Activated naive CD4-positive, alpha-beta T cell treated with anti-CD3 and anti-CD28 coated beads, Interleukin-2, amount 50 U/mL, for 16 hours (primary cell): ENCODE measurements around the gene CASK.
"Not testable (repeated sequence)": the region's sequence is repeated elsewhere in the genome, so short reads cannot be mapped to it uniquely, and the experiment has no call there.

Source experiments
- DNase-seq: peaks from one replicate; pipeline ENCODE4 v3.0.0-alpha.2; 2020

Gene CASK

DNA sequence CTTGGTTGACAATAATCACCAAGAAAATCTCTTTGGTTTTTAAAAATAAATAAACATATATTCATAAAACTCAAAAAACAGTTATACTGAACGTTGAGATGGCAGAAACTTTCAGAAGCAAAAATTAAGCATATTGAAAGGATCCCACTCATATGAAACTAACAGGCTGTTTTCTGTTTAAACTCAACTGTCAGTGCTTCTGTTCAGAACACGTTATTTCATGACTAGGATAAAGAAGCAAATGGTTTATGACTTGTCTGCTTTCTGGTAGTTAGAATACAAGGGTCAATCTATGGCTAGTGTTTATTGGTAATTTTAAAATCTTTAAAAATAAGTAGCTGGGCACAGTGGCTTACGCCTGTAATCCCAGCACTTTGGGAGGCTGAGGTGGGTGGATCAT lies 195.2 kb downstream of the CASK start:
- no peak for DNase-seq

DNA sequence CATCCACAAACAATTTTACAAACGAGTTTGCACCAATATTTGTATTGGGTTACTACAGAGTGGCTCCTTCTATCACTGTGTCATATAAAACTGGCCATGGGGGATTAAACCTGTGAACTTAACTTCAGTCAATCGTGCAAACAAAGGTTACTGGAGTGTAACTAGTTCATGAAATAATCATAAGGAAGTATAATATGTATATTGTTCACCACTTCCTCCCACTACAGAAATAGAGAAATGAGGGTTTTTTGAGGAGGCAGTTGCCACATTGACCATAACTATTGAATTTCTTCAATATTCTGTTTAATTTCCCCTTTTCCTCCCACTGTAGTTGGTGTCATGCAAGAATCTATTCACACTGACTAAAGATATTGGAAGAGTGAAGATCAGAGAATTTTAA lies 199.5 kb downstream of the CASK start, which contains the start of gene GPR82:
Gene GPR82 (plus strand): TSS at position 356 of the 400 bp plus-strand sequence. CDS start 2,846 bp downstream, outside the sequence.
- no peak for DNase-seq

DNA sequence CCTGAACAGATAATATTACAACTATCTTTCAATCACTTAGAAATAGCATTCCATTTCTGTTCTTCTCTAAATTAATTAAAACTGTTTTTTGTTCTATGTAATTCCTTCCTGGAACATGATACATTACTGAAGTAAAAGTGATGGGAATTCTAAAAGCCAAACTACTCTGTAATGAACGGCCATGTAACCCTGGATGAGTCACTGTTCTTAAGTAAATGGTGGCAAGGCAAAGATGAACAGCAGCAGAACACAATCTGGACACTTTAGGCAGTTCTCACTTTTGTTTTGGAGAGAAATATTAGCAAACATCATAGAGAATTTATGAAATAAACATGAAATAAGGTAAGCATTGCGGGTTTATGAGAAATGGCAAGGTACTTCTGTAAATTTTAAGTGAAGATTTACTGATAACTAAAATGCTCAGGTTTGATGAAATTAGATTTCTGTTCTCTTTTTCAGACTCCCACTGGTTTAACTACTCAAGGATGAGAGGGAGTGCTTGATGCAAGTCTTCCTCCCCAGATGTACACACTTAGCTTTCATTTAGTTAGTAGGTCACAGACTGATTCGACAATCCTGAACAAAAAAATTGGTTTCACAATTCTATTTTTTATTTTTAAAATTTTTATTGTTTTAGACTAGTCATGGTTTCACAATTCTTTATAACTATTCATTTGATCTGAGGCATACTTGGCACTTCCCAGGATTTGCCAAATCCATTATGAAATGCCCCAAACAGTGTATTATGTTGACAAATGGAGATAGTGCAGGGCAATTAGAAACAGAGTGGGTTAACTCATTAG lies 200.3 kb downstream of the CASK start:
- DNase-seq: no peak

DNA sequence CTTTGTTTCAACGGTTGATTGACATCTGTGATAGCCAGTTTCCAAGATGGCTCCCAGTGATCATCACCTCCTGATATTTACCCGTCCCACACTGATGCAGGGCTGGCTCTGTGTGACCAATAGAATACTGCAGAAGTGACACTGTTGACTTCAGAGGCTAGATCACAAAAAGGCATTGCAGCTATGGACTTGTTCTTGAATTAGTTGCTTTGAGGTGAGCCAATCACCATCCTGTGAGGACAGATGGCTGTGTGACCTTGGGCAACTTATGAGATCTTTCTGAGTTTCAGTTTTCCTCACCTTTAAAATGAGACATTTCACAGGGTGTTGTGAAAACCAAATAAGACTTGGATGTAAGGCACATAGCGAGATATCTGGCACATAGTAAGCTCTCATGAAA lies 201.1 kb downstream of the CASK start:
- DNase-seq: no peak

DNA sequence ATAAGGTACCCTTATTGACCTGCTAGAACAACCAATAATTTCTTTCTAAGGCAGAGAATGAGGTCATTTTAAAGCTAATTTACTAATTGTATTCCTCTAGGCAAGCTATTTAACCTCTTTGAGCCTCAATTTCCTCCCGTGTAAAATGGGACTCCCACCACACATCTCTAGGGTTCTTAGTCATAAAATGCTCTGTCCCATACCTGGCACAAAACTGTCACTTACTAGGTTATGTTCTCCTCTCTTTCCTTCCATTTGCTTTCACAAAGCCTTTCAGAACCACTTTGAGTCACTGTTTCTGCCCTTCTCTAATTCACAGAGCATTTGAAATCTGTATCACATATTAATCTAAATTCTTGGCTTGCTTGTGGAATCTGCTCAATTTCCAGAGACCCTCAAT lies 201.8 kb downstream of the CASK start:
- DNase-seq: no peak

DNA sequence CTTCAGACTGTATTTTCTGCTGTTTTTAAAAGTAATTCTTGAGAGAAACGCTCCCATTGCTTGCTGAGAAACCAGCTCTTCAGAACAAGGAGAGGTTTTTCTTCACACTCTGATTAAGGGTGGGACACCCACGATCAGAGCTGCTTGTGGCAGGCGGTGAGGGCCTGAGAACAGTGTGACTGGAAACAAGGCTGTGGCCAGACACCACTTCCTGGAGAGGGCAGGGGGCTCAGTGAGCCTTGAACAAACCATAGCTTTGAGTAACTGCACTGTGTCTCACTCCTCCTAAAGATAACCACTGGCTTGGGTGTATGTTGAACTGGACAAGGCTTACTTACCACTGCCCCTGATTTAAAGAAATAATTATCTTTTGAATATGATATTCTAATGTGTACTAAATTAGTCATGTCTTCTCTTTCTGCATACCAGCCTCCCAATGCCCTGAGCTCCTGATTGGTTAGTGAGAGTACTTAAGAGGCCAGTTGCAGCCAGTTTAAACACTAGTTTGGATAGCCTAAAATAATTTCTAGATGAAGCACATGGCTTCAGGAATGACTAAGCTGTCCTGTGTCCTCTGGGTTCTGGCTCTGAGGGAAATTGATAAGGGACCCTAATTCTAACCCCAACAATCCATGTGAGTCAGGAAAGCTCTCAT lies 203.1 kb downstream of the CASK start:
- no peak for DNase-seq

DNA sequence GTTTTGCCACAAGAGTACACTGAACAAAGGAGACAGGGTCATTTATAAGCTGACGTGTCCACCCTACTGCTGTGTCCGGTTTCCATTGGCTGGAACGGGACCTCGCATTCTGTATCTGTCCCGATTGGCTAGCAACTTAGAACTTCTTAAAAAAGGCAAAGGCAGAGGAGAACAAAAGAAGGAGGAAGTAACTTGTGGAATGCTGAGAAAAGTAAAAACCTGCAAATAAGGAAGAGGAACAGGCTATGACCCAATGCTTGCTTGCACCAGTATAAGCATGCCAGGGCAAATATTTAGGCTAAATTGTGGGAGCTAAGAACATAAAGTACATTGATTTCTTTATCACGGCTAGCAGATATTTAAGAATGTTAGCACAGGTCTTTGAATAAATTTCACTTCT lies 203.7 kb downstream of the CASK start:
- not testable (repeated sequence) for DNase-seq

DNA sequence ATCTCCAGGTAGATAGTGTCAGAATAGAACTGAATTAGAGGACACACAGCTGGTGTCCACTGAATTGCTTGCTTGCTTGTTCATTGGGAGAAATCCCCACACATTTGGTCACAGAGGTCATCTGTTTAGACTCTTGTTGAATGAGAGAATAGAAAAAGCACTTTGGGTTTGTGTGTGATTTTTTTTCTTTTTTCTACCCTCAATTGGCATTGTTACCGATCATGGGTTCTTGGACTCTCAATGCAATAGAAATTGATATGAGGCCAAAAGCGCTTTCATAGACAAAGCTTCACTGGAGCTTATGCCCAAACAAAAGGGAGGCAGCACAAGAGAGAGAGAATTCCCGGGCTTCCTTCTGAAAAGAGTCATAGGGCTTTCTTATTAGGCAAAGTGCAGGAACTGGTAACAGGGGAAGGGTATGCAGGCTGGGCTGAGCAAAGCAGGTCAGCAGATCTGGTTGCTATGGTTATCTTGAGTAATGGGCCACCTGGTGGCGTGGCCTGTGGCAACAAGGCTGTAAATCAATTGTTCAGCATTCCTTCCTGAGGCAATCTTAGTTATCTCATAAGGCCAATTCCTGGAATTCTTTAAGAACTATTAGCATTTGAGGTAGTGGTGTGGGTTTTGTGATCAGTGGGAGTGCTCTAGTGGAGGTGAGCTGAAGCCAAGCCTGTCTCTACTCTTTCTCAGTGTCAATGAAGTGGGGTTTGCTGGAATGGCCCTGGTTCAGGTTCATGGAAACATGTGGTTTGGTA lies 204.7 kb downstream of the CASK start:
- no peak for DNase-seq

DNA sequence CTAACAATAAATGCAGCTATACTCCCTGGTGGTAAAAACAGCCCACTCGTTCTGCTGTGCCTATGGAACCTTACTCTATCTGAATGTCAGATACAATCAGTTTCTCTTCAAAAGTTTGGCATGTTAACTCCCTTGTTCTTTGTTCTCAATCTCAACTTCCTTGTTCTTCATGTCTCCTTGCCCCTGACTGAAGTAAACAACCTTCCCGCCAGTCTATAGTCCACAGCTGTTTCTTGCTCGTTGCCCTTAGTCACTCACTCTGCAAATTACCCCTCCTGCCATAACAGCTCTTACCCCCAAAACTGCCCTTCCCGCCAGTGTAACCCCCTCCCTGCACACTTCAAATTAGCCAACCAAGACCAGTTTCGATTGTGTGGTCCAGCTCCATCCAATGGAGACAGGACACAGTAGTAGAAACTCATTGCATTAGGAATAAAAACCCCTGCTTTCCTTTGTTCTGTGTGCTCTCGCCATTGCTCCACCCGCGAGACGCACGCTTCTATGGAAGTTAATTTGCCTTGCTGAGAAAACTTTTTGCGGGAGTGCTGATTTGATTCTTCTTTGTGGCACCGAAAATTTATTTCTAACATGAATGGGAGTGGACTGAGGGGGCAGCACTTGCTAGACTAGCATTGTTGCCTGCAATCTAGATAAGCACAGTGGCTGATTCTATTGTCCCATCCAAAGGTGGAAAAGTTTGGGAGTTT lies 206.4 kb downstream of the CASK start:
- no peak for DNase-seq

DNA sequence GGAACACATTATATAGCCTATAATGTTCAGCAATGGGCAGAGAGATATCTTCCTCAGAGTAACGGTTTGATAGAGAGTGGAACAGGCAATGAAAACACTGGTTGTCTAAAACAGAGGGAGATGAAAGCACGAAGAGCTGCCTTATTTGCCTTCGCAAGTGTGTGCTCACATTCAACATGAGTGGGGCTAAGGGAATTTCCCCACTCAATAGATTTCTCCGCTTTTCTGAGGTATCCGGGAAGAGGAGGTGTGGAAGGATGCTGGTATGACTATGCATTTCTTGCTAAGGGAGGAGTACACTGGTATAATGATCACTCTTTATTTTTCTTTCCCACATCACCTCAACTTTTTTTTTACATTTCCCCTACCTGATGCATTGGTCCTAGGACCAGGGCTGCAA lies 207.1 kb downstream of the CASK start:
- no peak for DNase-seq

DNA sequence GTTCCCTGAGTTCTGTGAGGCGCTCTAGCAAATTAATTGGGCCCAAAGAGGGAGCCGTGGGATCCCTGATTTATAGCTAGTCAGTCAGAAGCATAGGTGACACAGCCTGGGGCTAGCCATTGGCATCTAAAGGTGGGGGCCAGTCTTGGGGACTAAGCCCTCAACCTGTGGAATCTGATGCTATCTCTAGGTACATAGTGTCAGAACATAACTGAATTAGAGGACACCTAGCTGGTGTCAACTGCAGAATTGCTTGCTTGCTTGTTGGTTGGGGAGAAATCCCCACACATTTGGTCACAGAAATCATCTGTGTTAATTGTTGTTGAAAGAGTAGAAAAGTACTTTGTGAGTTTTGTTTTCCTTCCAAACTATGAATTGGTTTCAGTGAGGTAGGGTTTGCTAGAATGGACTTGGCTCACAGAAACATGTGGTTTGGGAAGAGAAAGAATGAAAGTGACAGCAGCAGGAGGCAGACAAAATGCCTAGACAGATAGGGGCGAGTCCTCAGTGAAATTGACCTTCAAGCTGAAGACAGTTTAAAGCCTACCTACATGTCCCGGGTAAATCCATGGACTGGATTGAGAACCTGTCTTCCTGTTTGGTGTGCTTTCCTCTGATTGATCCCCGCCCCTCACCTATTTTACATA lies 212.2 kb downstream of the CASK start:
- DNase-seq: no peak

DNA sequence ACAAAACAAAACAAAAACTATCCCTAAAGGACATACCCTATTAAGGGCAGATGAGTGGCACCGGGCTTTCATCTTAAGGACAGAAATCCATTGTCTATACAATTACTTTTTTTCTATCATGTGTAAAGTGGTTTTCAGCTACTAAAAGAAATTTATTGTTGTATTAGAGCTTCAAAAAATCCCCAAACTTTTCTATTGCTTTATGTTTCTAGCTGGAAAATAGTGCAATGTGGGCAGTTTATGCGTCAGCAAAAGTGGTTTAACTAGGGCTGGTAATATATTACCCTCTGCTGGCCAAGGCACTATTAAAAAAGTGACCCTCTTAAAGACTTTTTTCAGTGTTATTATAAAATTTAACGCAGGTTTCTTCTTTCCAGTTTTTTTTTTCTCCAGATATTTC lies 214.9 kb downstream of the CASK start:
- DNase-seq: no peak

DNA sequence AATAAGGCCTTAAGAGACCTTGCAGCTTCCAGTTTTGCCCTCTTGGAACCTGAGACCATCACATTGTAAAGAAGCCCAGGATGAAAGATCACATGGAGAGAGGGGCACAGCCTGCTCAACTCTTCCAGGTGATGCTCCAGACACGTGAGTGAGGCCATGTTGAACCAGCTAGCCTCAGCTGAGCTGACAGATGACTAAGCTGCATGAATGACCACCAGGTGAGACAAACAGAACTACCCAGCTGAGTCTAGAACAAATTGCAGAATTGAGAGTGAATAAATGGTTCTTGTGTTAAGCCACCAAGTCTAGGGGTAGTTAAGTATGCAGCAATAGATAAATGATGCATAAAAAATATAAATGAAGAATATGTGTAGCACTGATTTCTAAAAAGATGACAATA lies 216.1 kb downstream of the CASK start:
- no peak for DNase-seq

DNA sequence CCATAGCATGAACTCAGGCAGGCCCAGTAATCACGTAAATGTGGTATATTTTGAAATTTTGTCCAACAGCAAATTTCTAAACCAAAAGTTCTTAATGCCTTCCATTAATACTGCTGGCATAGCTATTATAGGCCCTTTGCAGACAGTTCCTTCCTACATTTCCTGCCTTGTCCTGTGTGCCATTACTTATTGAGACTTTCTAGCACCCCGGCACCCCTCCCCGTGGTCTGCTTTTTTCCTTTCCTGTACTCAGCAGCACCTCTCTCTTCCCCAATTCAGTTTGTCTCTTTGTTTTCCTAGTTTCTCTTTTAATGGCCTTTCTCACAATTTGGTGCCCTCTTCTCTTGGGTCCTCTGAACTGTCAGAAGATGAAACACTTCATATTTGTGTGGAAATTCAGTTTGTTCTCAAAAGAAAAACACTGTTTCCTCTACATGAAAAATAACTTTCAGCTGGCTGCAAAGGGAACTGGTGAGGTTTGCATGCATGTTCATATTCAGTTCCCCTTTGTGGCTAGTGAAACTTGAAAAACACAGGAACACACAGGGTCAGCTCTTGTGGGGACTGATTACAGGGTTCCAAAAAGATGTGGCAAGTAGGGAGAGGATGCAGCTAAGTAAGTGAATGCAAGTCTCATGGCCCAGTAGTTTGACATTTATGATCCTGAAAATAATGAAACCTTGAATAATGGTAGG lies 217.5 kb downstream of the CASK start:
- no peak for DNase-seq

DNA sequence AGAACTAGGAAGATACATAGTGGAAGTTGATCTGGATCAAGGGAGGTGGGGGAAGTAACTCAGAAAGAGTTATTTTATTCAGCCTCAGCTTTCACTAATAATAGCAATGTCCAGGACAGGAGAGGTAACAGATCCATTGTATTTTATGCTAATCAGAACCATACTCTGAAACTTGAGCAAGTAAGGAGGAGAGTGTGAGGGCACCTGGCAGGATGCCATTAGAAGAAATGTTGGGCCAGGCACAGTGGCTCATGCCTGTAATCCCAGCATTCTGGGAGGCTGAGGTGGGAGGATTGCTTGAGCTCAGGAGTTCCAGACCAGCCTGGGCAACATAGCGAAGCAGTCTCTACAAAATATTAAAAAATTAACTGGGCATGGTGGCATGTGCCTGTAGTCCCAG lies 218.3 kb downstream of the CASK start:
- DNase-seq: no peak

DNA sequence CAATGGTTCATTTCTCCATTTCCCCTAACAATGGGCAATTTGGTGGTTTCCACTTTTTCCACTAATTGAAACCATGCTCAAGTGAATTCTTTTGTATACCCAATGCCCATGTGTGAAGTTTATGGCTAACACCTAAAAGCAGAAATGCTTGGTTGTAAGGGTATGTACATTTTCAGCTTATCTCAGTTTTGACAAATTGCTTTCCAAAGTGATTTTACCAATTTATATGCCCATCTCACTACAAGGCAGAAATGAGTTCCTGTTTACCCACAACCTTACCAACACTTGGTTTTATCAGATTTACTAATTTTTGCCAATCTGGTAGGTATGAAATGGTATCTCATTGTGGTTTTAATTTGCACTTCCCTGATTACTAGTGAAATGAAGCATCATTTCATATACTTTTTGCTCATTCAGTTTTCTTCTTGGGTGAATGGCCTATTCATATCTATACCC lies 219.8 kb downstream of the CASK start:
- DNase-seq: no peak

DNA sequence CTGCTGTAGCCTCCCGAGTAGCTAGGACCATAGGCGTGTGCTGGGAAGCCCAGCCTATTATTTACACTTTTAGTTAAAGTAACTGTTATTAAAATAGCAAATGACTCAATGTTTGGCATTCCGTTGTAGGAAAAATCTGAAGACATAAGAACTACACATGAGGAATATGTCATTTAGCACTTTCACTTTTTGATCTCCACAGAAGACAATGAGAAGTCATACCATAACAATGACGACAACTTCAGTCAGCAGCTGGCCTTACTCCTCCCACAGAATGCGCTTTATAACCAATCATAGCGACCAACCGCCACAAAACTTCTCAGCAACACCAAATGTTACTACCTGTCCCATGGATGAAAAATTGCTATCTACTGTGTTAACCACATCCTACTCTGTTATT lies 227.9 kb downstream of the CASK start:
- no peak for DNase-seq

DNA sequence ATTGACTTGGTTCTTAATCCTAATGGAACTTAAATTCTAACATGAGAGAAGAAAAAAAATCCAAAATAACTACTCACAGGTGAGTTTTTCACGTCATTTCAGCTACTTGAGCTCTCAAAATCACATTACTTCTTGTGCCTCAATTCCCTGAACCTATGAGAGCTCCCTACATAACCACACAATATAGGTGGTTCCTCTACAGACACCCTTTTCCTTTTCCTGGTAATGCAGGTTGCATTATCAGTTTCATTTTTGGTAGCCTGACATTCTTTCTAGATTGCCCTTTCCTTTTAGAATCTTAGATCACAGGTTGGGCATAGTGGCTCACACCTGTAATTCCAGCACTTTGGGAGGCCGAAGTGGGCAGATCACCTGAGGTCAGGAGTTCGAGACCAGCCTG lies 230.3 kb downstream of the CASK start:
- DNase-seq: no peak

DNA sequence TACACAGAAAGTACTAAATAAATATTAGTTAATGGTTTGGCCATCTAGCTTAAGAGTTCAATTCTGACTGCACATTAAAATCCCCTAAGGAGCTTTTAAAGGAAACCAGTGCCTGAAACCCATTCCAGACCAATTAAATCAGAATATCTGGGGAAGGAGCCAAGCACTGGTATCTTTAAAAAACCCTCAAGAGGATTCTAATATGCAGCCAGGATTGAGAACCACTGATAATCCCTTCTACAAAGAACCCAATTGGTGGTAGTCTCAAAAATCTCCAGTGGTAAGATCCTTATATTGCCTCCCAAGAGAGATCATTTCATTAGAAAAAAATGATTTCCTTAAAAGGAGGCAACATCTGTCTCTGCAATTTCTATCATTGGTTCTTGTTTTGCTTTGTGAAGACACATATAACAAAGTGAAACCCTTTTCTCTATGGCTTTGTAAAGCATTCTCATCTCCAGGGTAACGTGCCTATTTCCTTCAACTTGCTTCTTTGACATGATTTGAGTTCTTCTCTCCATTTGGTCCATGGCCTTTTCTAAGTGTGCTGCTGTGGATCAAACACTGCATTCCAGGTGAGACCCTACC lies 231.1 kb downstream of the CASK start:
- DNase-seq: no peak

DNA sequence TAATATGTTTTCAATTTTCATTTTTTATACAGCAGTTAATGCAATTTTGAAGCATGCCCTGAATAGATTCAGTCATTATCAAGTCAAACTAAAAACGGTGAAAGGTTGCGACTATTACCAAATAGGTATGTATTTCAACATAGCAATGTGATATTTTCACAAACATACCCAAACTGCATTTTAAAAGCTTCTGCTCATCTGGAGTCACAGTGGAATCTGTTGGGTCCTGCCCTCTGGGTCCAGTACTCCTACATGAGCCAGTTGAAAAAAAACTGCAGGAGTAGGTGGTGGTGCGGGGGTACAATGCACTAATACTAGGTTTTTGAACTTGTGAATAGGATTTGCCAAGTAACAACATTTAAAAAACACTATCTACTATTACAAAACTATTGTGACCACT lies 233.6 kb downstream of the CASK start:
- no peak for DNase-seq

DNA sequence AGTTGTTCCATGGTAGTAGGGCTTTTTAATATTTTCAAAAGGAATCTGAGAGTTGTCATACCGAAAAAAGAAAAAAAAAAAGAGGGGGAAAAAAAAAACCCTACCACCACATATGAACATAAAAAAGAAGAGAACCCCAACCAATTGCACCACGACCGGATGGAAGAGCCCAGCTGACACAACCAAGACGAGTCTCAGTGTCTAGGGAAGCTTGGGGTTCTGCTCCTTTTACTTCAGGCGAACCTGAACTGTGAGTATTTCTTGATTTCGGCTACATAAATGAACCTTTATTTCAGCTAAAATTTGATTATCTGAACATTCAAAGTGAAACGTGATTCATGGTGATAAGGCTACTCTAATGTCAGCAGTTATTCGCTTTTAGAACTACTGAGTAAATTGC lies 234.5 kb downstream of the CASK start, which contains the start of gene GPR34:
Gene GPR34 (plus strand): TSS at position 139 of the 400 bp plus-strand sequence. CDS start 6,661 bp downstream, outside the sequence.
- DNase-seq: no peak
